Fibroblast of villous mesenchyme (primary cell): ENCODE data around the gene ZNF579. TPM values are rescaled to one million over a fixed set of nuclear protein-coding genes. Genes with fewer than 3 reads are reported as not detected.

Experiments
- DNase-seq: peaks from one replicate; pipeline ENCODE4 v3.0.0-alpha.2; 2010; ENCODE audit warnings: low read depth
- H3K4me3 ChIP-seq: 2 replicates; pipeline ENCODE4 v1.5.1; 2011; ENCODE audit warnings: low read depth, mild to moderate bottlenecking, low read length
- total RNA-seq: library from RNA; depleted of rRNA; stranded (reverse); fragments of >200 nt; gene quantifications from 2 replicates; pipeline ENCODE4 v1.2.3, GENCODE V29; 2012
- TF ChIP-seq, protein P1 (sequence below): IDR thresholded peaks from 2 replicates; pipeline ENCODE4 v1.5.1; 2012; ENCODE audit warnings: low read depth, mild to moderate bottlenecking, low read length; ENCODE audit not compliant: insufficient read depth

Gene ZNF579
- total RNA-seq, 1 donor = 5.6 TPM

DNA sequence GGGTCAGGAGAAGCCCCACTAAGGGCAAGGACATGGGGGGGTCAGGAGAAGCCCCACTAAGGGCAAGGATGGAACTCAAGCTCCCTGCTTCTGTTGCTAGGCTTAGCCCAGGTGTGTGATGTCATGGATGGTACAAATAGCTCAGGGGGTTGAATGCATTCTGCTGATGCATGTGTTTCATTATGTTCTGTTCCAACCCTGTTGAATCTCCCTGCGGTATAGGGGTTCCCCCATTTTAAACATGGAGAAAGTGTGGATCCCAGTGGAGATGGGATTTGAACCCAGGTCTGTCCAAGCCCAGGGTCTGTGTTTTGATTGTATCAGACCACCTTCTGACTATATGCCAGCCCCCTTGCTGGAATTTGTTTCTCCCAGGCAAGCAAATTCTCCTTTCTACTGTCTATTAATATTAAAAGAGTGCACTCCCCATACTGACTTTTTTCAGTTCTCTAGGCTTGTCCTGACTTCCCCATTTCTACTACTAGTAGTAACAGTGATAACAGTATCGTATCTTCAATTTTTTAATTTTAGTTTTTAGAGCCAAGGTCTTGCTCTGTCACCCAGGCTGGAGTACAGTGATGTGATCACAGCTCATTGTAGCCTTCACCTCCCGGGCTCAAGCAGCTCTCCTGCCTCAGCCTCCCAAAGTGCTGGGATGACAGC is 31.5 kb upstream of the ZNF579 start:
- no peak for DNase-seq
- no peak overlapping the region for H3K4me3 ChIP-seq
- TF ChIP-seq, protein P1, sequence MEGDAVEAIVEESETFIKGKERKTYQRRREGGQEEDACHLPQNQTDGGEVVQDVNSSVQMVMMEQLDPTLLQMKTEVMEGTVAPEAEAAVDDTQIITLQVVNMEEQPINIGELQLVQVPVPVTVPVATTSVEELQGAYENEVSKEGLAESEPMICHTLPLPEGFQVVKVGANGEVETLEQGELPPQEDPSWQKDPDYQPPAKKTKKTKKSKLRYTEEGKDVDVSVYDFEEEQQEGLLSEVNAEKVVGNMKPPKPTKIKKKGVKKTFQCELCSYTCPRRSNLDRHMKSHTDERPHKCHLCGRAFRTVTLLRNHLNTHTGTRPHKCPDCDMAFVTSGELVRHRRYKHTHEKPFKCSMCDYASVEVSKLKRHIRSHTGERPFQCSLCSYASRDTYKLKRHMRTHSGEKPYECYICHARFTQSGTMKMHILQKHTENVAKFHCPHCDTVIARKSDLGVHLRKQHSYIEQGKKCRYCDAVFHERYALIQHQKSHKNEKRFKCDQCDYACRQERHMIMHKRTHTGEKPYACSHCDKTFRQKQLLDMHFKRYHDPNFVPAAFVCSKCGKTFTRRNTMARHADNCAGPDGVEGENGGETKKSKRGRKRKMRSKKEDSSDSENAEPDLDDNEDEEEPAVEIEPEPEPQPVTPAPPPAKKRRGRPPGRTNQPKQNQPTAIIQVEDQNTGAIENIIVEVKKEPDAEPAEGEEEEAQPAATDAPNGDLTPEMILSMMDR = no peak

- TF ChIP-seq, protein P1 = no peak
- H3K4me3 ChIP-seq = no peak overlapping the region
- DNase-seq = no peak
Observed at GRCh38 chr19:55611300-55611982, 30.8 kb upstream of the ZNF579 start.

GRCh38 chr19:55609326-55609725 is 28.7 kb upstream of the ZNF579 start:
- no peak for DNase-seq
- TF ChIP-seq, protein P1 = no peak
- no peak overlapping the region for H3K4me3 ChIP-seq

DNA sequence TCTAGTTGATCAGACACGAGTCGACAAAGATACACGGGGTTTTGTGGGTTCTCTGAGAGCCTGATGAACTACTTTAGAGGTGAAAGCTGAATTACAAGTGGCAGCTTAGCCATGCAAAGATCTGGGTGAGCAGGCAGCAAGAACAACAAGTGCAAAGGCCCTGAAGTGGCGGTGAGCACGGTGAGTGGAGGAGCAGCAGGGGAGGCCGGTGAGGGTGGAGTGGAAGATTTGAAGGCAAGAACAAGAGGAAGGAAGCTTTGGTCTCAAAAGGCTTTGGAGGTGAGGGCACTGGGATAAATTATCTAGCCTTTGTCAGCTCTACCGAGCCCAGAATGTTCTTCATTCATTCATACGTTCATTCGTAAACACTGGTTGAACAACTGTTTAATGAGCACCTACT is 26.2 kb upstream of the ZNF579 start:
- TF ChIP-seq, protein P1 = no peak
- H3K4me3 ChIP-seq = peak overlapping the region; percentile 98
- no peak for DNase-seq

- no peak for DNase-seq
- peak overlapping the region; percentile 98 for H3K4me3 ChIP-seq
- TF ChIP-seq, protein P1 = no peak
Observed at GRCh38 chr19:55606471-55606787, 25.8 kb upstream of the ZNF579 start.

DNA sequence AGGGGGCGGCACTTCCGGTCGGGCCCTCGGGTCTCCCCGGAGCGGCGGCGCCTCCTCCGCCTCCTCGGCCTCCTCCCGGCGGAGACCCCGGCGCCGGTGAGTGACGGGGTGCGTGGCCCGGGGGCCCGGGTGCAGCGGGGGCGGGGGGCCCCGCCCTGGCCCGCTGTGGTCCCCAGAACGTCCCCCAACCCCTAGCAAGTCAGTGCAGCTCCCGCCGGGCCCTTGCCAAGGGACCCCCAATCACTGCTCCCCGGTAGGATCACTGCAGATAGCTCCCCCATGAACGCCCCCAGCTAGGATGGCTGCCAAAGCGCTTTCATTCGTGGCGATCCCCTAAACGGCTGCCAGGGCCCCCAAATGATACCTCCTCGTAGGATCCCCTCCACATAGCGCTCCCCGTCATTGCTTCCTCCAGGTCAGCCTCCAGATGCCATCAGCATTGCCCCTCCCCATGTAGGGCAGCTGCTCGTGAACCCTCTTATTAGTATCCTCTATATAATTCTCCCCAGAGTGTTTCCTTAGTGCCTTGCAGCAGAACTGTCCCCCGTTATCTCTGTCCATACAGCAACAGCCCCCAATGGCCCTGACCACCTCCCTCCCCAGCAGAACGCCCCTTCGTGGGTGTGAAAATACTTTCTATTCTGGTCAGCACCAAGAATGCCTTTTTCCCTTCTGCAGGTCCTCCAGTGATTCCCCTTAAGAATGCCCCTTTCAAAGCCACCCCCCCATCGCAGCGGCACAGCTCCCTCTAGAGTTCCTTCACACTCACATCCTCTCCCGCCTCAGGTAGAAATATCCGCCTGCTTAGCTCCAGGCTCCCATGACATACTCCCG is 25.2 kb upstream of the ZNF579 start, which contains the start of gene ZNF865:
ZNF865 (plus strand) TSS at position 11 of the 834 bp plus-strand sequence. CDS start 7,972 bp downstream, outside the sequence.
- H3K4me3 ChIP-seq = peak within 1 kb of the TSS; percentile 98
- TF ChIP-seq, protein P1 = peak; percentile 84
- DNase-seq = peak; percentile 87
